SIG-M5 treated with dmso at 0.1 percent for 504 hours (cell line): Measurements from ENCODE around the gene LPIN1.
"Not testable (repeated sequence)": the region's sequence is repeated elsewhere in the genome, so short reads cannot be mapped to it uniquely, and the experiment has no call there.

Source experiments
- DNase-seq: peaks from one replicate; lab custom pipeline; 2025; ENCODE audit not compliant: unreplicated experiment; lab: John Stamatoyannopoulos, UW

LPIN1 gene

GRCh38 chr2:11759182-11759975 is 12.9 kb downstream of the LPIN1 start:
- not testable (repeated sequence) for DNase-seq

DNA sequence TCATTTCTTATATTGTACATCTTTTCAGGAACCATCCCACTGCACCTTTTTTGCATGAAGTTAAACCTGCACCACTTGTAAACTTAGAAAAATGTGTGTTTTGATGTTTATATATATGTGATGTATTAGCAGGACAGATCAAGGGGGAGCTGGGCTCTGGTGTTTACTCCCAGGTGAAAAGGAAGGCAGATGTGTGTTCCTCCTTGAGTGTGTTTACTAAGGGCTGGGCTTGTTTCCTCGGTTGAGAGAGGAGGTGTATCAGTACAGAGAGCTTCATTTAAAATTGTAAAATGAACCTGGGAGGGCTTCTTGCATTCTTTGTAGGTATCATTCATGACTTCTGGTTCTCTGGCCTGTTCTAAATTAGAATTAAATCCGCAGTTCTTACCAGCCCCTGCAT is 14.8 kb downstream of the LPIN1 start:
- DNase-seq = no peak

- no peak for DNase-seq
Measured at GRCh38 chr2:11762031-11762430, 15.6 kb downstream of the LPIN1 start.

DNA sequence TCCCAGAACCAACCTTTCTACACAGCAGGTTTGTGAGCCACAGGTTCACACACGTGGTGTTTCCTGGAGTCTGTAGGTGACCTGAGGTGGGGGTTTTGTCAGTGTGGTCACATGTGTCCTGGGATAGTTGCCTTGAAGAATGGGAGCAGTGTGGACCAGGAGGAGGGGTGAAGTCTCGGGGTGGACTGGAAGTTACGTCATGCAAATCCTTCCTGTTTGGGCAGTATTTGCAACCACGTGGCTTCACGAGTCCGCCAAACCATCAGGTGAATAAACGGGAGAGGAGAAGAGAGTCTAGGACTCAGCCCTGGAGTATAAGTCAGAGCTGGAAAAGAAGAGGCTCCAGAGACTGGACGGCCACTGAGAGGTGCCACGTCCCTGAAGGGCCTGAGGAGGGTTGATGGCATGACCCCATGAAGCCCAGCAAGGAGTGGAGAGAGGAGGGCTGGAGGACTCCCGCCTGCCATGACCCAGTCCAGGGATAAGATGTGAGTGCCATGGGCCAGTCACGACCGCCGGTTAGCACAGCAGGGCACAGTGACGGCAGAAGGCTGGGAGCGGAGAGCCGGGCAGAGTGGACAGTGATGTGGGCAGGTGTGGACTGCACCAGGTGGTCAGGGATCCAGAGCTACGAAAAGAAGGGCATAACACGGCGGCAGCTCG is 16.5 kb downstream of the LPIN1 start:
- no peak for DNase-seq

- DNase-seq = no peak
Measured at GRCh38 chr2:11764359-11764758, 17.9 kb downstream of the LPIN1 start.

- no peak for DNase-seq
Measured at GRCh38 chr2:11764920-11765319, 18.5 kb downstream of the LPIN1 start.

DNA sequence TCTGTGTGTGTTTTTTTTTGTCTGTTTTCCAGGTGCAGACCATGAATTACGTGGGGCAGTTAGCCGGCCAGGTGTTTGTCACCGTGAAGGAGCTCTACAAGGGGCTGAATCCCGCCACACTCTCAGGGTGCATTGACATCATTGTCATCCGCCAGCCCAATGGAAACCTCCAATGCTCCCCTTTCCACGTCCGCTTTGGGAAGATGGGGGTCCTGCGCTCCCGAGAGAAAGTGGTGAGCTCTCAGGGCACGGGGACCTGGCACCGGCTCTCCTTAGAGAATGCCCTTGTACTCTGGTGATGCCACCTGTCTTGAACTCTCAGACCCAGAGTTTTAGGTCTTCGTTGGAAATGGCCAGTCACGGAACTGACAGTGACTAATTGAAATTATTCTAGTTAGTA is 19.1 kb downstream of the LPIN1 start:
- DNase-seq = no peak

- no peak for DNase-seq
Measured at GRCh38 chr2:11766016-11766415, 19.6 kb downstream of the LPIN1 start.

GRCh38 chr2:11767779-11768178 is 21.3 kb downstream of the LPIN1 start:
- DNase-seq = no peak

DNA sequence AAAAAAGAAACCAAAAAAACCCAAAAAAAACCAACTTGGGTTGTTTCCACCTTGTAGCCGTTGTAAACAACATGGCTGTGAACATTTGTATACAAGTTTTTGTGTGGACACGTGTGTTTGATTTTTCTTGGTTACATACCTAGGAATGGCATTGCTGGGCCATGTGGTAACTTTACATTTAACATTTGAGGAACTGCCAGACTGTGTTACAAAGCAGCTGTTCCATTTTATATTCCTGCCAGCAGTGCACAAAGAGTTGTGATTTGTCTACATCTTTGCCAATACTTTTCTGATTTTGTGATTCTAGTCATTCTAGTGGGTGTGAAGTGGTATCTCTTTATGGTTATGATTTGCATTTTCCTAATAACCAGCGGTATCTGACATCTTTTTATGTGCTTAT is 22.5 kb downstream of the LPIN1 start:
- no peak for DNase-seq

- no peak for DNase-seq
Measured at GRCh38 chr2:11769516-11769915, 23.1 kb downstream of the LPIN1 start.

- DNase-seq = no peak
Measured at GRCh38 chr2:11770531-11771188, 24.2 kb downstream of the LPIN1 start.

DNA sequence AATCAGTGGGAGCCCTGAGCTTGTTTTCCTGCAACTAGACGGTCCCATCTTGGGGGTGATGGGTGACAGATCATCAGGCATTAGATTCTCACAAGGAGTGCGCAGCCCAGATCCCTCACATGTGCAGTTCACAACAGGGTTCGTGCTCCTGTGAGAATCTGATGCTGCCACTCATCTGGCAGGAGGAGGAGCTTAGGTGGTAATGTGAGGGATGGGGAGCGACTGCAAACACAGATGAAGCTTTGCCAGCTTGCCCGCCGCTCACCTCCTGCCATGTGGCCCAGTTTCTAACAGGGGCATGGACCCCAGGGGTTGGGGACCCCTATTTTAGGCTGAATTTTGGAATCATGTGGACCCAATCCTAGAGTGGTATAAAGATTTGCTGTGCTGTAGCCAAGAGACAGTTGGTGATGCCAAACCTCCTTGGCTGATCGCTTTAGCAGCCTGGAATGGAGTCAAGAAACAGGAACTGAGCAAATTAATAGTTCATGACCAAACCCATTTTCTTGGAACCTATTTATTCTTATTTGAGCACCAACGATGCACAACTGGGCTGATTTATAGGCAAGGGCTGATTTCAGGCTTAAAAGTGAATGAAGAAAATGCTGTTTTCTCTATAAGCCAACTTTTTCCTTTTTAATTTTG is 25.7 kb downstream of the LPIN1 start:
- no peak for DNase-seq

- DNase-seq = no peak
Measured at GRCh38 chr2:11773111-11773510, 26.7 kb downstream of the LPIN1 start.

DNA sequence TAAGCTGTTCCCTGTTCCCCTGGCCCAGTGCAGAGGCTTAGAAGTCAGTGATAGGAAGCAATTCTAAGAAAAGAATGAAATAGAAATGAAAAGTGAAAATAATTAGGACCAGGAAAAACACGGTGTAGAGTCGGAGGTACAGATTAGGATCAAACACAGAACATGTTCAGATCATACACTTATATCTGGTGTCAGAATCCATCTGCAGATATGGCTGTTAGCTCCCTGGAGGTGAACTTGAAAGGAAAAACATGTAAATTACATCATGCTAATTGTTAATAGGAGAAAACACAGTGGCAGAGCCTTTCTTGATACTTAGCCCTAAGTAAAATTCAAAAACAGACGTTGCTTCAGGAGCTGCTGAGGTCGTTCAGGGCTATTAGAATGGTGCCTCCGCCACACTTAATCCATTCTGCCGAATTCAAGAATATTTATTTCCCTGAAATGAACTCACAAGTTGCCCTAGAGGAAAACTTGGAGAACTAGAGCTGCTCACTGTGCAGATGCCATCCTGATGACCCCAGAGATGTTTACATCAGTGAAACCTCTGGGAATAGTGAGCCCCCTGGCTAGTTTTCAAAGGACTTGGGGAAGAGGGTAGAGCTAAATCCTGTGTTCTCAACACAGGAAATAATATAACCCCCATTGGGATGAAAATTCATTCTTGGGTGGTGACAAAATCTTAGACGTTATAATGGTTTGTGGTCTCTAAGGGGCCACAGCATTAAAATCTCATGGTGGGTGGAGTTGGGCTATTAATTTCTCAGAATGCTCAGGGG is 27.5 kb downstream of the LPIN1 start:
- no peak for DNase-seq

- no peak for DNase-seq
Measured at GRCh38 chr2:11774600-11774999, 28.2 kb downstream of the LPIN1 start.

DNA sequence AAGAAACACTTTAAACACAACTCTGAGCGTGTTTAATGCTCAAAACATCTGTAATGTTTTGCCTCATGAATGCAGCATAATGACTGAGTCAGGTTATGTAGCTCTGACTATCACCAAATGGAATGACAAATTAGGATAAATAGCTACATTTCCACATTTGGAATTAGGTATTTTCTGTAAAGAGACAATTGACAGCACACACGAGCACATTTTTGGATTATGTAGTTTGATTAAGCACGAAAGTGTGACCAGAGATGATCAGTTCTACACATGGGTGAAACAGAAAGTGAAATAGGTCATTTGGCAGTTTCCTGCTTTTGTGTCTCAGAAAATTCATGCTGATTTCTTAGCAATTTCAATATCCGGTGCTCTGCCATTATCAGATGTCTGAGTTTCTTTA is 29.0 kb downstream of the LPIN1 start:
- no peak for DNase-seq

DNA sequence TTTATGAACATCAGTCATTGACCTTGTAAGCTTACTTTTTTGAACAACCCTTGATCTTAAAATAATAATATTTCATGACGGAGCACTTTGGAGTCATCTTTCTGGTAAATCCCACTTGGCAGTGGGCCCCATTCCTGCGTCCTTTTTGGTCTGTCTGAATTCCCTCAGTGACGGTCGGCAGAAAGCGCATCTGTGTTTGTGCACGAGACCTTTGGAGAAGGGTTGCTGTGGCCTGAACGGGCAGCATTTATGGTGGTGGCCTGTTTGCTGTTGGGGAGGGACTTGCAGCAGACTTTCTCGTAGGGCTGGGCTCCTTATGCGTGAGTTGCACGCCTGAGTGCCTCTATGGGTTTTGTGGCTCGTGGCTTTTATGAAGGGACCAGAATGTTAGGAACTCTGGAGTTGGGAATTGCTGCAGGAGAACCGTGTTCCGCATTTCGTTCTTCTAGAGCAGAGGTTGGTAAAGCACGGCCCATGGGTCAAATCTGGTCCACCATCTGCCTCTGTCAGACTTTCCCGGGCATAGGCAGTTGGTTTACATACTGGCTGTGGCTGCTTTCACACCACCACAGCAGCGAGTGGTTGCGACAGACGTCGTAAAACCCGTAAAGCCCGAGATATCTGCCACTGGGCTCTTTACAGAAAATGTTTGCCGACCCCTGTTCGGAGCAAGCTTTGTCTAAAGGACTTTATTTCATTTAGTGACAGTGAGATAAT is 30.8 kb downstream of the LPIN1 start:
- DNase-seq = no peak

DNA sequence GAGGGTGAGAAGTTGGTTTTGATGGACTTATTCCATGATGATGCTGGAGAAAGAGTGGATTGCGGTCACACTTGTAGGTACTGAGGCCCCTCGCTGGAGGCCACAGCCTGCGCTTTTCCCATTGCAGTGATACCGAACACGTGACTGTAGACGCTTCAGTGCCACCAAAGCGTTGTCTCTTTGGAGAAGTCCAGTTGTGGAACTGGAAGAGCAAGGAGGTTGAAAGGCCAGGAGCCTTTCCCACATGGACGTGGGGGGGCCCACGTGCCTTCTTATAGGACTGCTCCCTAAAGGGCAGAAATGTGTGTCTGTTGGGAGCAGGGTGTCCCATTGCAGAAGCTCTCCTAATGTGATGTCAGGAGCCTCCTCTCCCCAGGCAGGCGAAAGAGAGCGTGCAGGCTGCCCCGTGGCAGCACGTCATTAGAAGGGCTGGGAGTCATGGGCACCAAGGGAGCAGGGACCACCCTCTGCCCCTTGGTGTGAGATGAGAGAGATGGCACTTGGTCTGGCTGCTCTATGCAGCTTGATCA is 31.5 kb downstream of the LPIN1 start:
- no peak for DNase-seq

DNA sequence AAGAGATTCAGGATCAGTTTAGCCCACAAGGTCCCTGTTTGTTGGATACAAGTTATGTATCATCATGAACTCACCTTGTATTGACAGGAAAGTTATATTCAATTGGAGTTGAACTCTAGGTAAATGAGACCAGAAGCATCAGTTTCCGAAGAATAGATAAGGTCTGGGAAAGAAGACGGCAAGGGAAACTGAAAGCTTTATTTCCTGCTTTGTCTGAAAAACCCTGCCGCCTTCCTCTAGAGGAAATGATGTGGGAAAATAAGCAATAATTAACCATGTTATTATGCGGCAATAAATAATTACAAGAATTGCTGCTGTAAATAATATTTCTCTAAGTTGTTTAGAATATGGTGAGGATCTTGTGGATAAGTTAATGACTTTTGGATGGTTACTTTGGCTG is 32.0 kb downstream of the LPIN1 start:
- DNase-seq = no peak
